GM06990 (cell line): ENCODE results near the gene PPY.
"Not testable (repeated sequence)": the region's sequence is repeated elsewhere in the genome, so short reads cannot be mapped to it uniquely, and the experiment has no call there.

Experiments used
- DNase-seq: peaks from one replicate; pipeline ENCODE4 v3.0.0-alpha.2; 2011; ENCODE audit not compliant: insufficient read length; ENCODE audit errors: extremely low read depth
- H3K27me3 ChIP-seq: replicated peaks from 2 replicates; pipeline ENCODE4 v1.6.0; 2011; ENCODE audit warnings: low read length; ENCODE audit not compliant: control insufficient read depth, insufficient read depth
- H3K36me3 ChIP-seq: 2 replicates; pipeline ENCODE4 v1.5.1; 2011; ENCODE audit warnings: low read length; ENCODE audit not compliant: control insufficient read depth, insufficient read depth
- H3K4me3 ChIP-seq: replicated peaks from 2 replicates; pipeline ENCODE4 v1.5.1; 2011; ENCODE audit warnings: low read depth, mild to moderate bottlenecking, control low read depth, low read length
- CTCF ChIP-seq: IDR thresholded peaks from 2 replicates; pipeline ENCODE4 v1.5.1; 2011; ENCODE audit warnings: low read length, control low read depth, mild to moderate bottlenecking, inconsistent platforms; ENCODE audit not compliant: insufficient read depth, poor library complexity, severe bottlenecking

The PPY gene

GRCh38 chr17:43939886-43940285, 2.4 kb downstream of the PPY start:
- TF ChIP-seq CTCF, result no peak
- H3K27me3 ChIP-seq, result no peaks in the 10 kb centered on the region; the same call in 1 of the 2 replicates
- H3K4me3 ChIP-seq, result no peak overlapping the region
- DNase-seq, result no peak
- H3K36me3 ChIP-seq, result no peaks in the 10 kb centered on the region

- not testable (repeated sequence) for H3K27me3 ChIP-seq, H3K4me3 ChIP-seq, H3K36me3 ChIP-seq, DNase-seq
Measured at GRCh38 chr17:43939452-43939851, 2.8 kb downstream of the PPY start.

GRCh38 chr17:43938838-43939182, 3.5 kb downstream of the PPY start:
- no peak overlapping the region for H3K4me3 ChIP-seq
- no peak for TF ChIP-seq CTCF
- no peak for DNase-seq
- H3K36me3 ChIP-seq, result no peaks in the 10 kb centered on the region
- no peaks in the 10 kb centered on the region; the same call in 1 of the 2 replicates for H3K27me3 ChIP-seq

- Histone ChIP-seq H3K4me3 (no peak overlapping the region), H3K27me3 (no peaks in the 10 kb centered on the region; the same call in 1 of the 2 replicates), H3K36me3 (no peaks in the 10 kb centered on the region)
- DNase-seq, result no peak
- no peak for TF ChIP-seq CTCF
Measured at GRCh38 chr17:43936434-43936833, 5.8 kb downstream of the PPY start.

GRCh38 chr17:43935926-43936261, 6.4 kb downstream of the PPY start:
- no peak for DNase-seq
- TF ChIP-seq CTCF, result no peak
- Histone ChIP-seq H3K27me3 (no peaks in the 10 kb centered on the region; the same call in 1 of the 2 replicates), H3K4me3 (no peak overlapping the region), H3K36me3 (no peaks in the 10 kb centered on the region)

GRCh38 chr17:43935204-43935925, 6.9 kb downstream of the PPY start:
- no peak for DNase-seq
- no peak for TF ChIP-seq CTCF
- Histone ChIP-seq H3K4me3 (no peak overlapping the region), H3K36me3 (no peaks in the 10 kb centered on the region), H3K27me3 (no peaks in the 10 kb centered on the region; the same call in 1 of the 2 replicates)
